ENCODE data around the gene ACTR3C.
"Not testable (repeated sequence)": the region's sequence is repeated elsewhere in the genome, so short reads cannot be mapped to it uniquely, and the experiment has no call there.

DNA sequence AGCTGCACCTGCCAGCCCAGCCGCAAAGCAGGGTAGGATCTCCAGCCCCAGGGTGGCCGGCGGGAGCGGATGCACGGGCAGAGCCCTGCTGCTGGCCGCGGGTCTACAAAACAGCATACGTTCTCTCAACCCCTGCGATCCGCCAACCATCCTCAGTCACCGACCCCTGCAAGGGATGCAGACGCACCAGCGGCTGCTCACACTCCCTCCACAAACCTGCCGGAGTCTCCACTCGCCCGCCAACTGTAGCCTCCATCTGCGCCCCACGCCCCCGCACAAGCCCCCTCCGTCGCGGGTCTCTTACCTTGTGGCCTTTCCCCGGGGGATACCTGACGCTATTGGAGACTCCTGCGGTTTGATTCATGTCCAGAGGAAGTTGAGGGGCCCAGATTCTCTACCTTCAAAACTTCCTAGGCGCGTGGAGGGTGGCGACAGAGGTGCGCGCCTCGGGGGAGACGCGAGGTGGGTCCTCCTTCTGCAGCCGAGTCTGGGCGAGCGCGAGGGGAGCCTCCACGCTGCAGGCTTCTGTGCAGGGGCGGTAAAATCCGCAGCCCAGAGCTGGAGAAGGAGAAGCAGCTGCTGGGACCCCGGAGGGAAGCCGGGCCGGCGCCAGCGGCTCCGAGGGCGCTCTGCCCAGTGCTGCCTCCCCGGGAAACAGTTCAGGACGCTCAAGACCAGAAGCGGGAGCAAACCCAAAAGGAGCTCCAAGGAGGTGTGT is 103.2 kb downstream of the ACTR3C start:
- TF ChIP-seq, protein P1, sequence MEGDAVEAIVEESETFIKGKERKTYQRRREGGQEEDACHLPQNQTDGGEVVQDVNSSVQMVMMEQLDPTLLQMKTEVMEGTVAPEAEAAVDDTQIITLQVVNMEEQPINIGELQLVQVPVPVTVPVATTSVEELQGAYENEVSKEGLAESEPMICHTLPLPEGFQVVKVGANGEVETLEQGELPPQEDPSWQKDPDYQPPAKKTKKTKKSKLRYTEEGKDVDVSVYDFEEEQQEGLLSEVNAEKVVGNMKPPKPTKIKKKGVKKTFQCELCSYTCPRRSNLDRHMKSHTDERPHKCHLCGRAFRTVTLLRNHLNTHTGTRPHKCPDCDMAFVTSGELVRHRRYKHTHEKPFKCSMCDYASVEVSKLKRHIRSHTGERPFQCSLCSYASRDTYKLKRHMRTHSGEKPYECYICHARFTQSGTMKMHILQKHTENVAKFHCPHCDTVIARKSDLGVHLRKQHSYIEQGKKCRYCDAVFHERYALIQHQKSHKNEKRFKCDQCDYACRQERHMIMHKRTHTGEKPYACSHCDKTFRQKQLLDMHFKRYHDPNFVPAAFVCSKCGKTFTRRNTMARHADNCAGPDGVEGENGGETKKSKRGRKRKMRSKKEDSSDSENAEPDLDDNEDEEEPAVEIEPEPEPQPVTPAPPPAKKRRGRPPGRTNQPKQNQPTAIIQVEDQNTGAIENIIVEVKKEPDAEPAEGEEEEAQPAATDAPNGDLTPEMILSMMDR (IDR thresholded peaks at IDR 0.05): not testable (repeated sequence)
- TF ChIP-seq POLR2A (IDR thresholded peaks at IDR 0.05): not testable (repeated sequence)
